Measurements from ENCODE around the gene UROS.

UROS gene

GRCh38 chr10:125802131-125802530 is 20.9 kb downstream of the UROS start:
- no peak overlapping the region for H3K27ac ChIP-seq (ENCODE audit: low read length)
- no peak for TF ChIP-seq EZH2phosphoT487 (IDR thresholded peaks at IDR 0.05; ENCODE audit: low read depth)
- TF ChIP-seq CTCF (IDR thresholded peaks at IDR 0.05; ENCODE audit: low read depth, low read length) = no peak
- no peaks in the 10 kb centered on the region for H3K9me3 ChIP-seq (ENCODE audit: insufficient read depth, low read length)
- H3K4me2 ChIP-seq (ENCODE audit: low read length) = no peak overlapping the region
- no peaks in the 10 kb centered on the region for H3K4me1 ChIP-seq (ENCODE audit: low read length)
- H4K20me1 ChIP-seq (ENCODE audit: insufficient read depth, low read length) = no peaks in the 10 kb centered on the region
- H3K36me3 ChIP-seq (replicated peaks; ENCODE audit: low read depth, low read length) = peaks cover 3% of the 10 kb centered on the region
- no peaks in the 10 kb centered on the region for H3K79me2 ChIP-seq (ENCODE audit: low read length)
- no peak overlapping the region for H3K9ac ChIP-seq (ENCODE audit: low read length)
- H3K27me3 ChIP-seq (ENCODE audit: low read depth, low read length) = no peaks in the 10 kb centered on the region
- H3K4me3 ChIP-seq (ENCODE audit: low read length) = no peak overlapping the region
- H2AFZ ChIP-seq (ENCODE audit: low read depth, low read length) = no peak overlapping the region

GRCh38 chr10:125801574-125801973 is 21.5 kb downstream of the UROS start:
- Histone ChIP-seq H3K9ac (ENCODE audit: low read length) (no peak overlapping the region), H4K20me1 (ENCODE audit: insufficient read depth, low read length) (no peaks in the 10 kb centered on the region), H3K4me3 (ENCODE audit: low read length) (no peak overlapping the region), H3K9me3 (ENCODE audit: insufficient read depth, low read length) (no peaks in the 10 kb centered on the region), H3K27ac (ENCODE audit: low read length) (no peak overlapping the region), H3K27me3 (ENCODE audit: low read depth, low read length) (no peaks in the 10 kb centered on the region), H3K79me2 (ENCODE audit: low read length) (no peaks in the 10 kb centered on the region), H2AFZ (ENCODE audit: low read depth, low read length) (no peak overlapping the region), H3K4me2 (ENCODE audit: low read length) (no peak overlapping the region), H3K4me1 (ENCODE audit: low read length) (no peaks in the 10 kb centered on the region), H3K36me3 (replicated peaks; ENCODE audit: low read depth, low read length) (peaks cover 3% of the 10 kb centered on the region)
- no peak for TF ChIP-seq CTCF (IDR thresholded peaks at IDR 0.05; ENCODE audit: low read depth, low read length)
- no peak for TF ChIP-seq EZH2phosphoT487 (IDR thresholded peaks at IDR 0.05; ENCODE audit: low read depth)

- no peaks in the 10 kb centered on the region for H3K4me1 ChIP-seq (ENCODE audit: low read length)
- H3K79me2 ChIP-seq (ENCODE audit: low read length) = no peaks in the 10 kb centered on the region
- no peak overlapping the region for H3K9ac ChIP-seq (ENCODE audit: low read length)
- H2AFZ ChIP-seq (ENCODE audit: low read depth, low read length) = no peak overlapping the region
- H3K9me3 ChIP-seq (ENCODE audit: insufficient read depth, low read length) = no peaks in the 10 kb centered on the region
- no peaks in the 10 kb centered on the region for H3K27me3 ChIP-seq (ENCODE audit: low read depth, low read length)
- H3K27ac ChIP-seq (ENCODE audit: low read length) = no peak overlapping the region
- no peak overlapping the region for H3K4me3 ChIP-seq (ENCODE audit: low read length)
- no peaks in the 10 kb centered on the region for H4K20me1 ChIP-seq (ENCODE audit: insufficient read depth, low read length)
- H3K36me3 ChIP-seq (replicated peaks; ENCODE audit: low read depth, low read length) = no peaks in the 10 kb centered on the region
- H3K4me2 ChIP-seq (ENCODE audit: low read length) = no peak overlapping the region
- TF ChIP-seq EZH2phosphoT487 (IDR thresholded peaks at IDR 0.05; ENCODE audit: low read depth) = no peak
- TF ChIP-seq CTCF (IDR thresholded peaks at IDR 0.05; ENCODE audit: low read depth, low read length) = no peak
These were observed 23.4 kb downstream of the UROS start for GRCh38 chr10:125799451-125800182.

GRCh38 chr10:125797994-125798662 is 24.9 kb downstream of the UROS start:
- H3K9me3 ChIP-seq (ENCODE audit: insufficient read depth, low read length) = no peaks in the 10 kb centered on the region
- no peaks in the 10 kb centered on the region for H3K4me1 ChIP-seq (ENCODE audit: low read length)
- TF ChIP-seq EZH2phosphoT487 (IDR thresholded peaks at IDR 0.05; ENCODE audit: low read depth) (no peak), CTCF (IDR thresholded peaks at IDR 0.05; ENCODE audit: low read depth, low read length) (no peak)
- H2AFZ ChIP-seq (ENCODE audit: low read depth, low read length) = no peak overlapping the region
- H3K27ac ChIP-seq (ENCODE audit: low read length) = no peak overlapping the region
- H3K27me3 ChIP-seq (ENCODE audit: low read depth, low read length) = no peaks in the 10 kb centered on the region
- H3K4me2 ChIP-seq (ENCODE audit: low read length) = no peak overlapping the region
- H3K4me3 ChIP-seq (ENCODE audit: low read length) = no peak overlapping the region
- H4K20me1 ChIP-seq (ENCODE audit: insufficient read depth, low read length) = no peaks in the 10 kb centered on the region
- H3K79me2 ChIP-seq (ENCODE audit: low read length) = no peaks in the 10 kb centered on the region
- no peak overlapping the region for H3K9ac ChIP-seq (ENCODE audit: low read length)
- H3K36me3 ChIP-seq (replicated peaks; ENCODE audit: low read depth, low read length) = no peaks in the 10 kb centered on the region

Data from OCI-LY3 (cell line).